Measurements from ENCODE around the gene ATG9B.

ATG9B gene

DNA sequence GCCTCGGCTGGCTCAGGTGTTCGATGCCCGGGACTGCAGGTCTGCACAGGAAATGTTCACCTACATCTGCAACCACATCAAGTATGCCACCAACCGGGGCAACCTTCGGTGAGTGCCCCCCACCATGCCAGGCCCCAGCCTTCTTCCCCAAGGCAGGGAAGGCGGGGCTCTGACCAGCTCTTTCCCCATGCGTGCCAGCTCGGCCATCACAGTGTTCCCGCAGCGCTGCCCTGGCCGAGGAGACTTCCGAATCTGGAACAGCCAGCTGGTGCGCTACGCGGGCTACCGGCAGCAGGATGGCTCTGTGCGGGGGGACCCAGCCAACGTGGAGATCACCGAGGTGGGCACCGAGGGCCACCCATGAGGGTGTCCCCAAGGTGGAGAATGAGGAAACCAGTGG is 26.0 kb downstream of the ATG9B start:
- TF ChIP-seq, protein P1, sequence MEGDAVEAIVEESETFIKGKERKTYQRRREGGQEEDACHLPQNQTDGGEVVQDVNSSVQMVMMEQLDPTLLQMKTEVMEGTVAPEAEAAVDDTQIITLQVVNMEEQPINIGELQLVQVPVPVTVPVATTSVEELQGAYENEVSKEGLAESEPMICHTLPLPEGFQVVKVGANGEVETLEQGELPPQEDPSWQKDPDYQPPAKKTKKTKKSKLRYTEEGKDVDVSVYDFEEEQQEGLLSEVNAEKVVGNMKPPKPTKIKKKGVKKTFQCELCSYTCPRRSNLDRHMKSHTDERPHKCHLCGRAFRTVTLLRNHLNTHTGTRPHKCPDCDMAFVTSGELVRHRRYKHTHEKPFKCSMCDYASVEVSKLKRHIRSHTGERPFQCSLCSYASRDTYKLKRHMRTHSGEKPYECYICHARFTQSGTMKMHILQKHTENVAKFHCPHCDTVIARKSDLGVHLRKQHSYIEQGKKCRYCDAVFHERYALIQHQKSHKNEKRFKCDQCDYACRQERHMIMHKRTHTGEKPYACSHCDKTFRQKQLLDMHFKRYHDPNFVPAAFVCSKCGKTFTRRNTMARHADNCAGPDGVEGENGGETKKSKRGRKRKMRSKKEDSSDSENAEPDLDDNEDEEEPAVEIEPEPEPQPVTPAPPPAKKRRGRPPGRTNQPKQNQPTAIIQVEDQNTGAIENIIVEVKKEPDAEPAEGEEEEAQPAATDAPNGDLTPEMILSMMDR (IDR thresholded peaks at IDR 0.05; ENCODE audit: extremely low read depth, missing control alignments): no peak
- DNase-seq (ENCODE audit: low spot score): no peak

DNA sequence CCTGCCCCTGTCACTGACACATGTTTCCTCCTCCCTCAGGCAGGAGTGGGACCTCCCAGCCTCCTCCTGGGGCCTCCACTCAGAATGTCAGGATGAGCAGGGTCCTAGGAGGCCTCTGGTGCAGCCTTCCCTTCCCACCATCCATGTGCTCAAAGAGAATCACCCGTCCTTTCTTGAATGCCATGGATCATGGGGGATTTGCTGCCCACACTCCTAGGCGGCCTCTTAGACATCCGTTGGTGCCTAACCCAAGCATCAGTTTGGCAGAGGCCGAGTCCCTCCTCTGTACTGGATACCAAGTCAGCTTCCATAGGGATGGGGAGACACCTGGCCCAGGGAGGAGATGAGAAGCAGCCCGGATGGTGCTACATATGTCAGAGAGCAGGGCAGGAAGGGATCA is 26.5 kb downstream of the ATG9B start:
- TF ChIP-seq, protein P1 (IDR thresholded peaks at IDR 0.05; ENCODE audit: extremely low read depth, missing control alignments): no peak
- no peak for DNase-seq (ENCODE audit: low spot score)

DNA sequence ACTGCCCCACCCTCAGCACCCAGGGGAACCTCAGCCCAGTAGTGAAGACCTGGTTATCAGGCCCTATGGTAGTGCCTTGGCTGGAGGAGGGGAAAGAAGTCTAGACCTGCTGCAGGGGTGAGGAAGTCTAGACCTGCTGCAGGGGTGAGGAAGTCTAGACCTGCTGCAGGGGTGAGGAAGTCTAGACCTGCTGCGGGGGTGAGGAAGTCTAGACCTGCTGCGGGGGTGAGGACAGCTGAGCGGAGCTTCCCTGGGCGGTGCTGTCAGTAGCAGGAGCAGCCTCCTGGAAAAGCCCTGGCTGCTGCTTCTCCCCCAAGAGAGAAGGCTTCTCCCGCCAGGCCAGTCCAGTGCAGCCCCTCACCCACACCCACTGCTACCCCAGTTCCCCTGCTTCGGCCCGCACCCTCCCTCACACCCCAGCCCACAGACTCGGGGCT is 27.2 kb downstream of the ATG9B start:
- TF ChIP-seq, protein P1 (IDR thresholded peaks at IDR 0.05; ENCODE audit: extremely low read depth, missing control alignments): no peak

DNA sequence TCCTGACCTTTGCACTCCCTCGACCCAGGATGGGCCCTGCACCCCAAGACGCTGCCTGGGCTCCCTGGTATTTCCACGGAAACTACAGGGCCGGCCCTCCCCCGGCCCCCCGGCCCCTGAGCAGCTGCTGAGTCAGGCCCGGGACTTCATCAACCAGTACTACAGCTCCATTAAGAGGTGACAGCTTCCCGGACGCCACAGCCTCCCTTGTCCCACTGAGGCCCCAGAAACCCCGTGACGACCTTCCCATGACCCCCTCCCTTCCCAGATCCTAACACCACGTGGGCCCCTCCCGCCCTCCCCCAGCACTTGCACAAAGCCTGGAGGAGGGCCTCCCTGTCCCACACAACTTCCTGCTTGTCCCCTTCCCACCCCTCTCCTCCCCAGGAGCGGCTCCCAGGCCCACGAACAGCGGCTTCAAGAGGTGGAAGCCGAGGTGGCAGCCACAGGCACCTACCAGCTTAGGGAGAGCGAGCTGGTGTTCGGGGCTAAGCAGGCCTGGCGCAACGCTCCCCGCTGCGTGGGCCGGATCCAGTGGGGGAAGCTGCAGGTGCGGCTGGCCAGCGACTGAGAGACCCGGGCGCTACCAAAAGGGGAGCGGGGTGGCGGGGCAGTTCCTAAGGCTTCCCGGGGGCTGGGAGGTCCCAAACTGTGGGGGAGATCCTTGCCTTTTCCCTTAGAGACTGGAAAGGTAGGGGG is 27.8 kb downstream of the ATG9B start:
- TF ChIP-seq, protein P1 (IDR thresholded peaks at IDR 0.05; ENCODE audit: extremely low read depth, missing control alignments): no peak
- no peak for DNase-seq (ENCODE audit: low spot score)

More for the DNA sequence above, 27.2 kb downstream of the ATG9B start:
- DNase-seq (ENCODE audit: low spot score): no peak

DNA sequence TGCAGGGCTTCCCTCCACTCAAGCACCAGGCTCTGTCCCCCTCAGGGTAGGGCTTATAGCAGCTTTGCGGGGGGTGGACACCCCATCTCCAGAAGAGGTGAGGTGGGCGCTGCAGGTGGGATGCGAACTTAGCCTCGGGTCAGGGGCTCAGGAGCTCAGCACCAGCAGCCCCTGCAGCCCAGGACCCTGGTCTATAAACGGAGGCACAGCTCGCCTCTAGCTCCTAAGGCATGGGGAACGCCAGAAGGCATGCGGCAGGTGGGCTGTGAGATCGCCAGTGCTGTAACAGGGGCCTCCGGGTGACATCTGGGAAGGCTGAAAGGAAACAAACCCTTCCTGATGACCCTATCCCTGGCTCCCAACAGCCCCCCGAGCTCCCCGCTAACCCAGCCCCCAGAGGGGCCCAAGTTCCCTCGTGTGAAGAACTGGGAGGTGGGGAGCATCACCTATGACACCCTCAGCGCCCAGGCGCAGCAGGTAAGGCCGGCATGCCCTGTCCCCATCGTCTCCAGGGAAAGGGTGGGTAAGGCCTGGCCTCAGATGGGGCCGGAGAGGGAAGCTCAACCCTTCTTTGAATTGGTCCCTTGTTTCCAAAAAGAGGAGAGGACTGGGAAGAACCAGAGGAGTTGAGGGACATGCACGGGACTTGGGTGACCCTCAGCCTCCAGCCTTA is 29.3 kb downstream of the ATG9B start:
- no peak for DNase-seq (ENCODE audit: low spot score)
- TF ChIP-seq, protein P1 (IDR thresholded peaks at IDR 0.05; ENCODE audit: extremely low read depth, missing control alignments): no peak

DNA sequence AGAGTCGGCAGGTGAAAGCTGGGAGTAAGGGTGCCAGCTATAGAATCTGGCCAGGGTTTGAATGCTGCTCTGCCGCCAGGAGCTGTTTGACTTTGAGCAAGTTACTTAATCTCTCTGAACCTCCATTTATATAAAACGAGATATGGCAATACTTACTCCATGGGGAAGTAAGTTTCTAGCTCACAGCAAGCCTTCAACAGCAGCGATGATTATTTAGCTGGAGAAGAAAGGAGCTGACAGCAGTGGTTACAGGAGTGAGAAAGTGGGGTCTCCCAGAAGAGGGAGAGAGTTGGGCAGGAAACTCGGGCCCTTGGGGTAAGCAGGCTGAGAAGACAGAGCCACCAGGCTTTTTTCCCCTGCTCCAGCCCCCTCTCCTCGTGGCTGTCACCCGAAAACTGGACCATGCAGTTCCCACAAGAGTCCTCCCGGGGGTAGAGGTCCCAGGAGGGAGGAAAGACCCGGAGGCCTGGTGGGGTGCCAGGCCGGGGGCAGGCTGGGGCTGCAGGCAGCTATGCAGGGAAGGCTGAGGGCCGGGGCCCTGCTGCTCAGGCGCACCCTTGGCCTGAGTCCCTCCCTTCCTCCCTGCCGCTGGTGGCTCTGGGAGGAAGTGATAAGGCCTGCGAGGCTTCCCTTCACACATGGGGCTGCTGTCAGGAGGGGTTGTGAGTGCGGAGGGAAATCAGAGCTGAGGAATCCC is 30.0 kb downstream of the ATG9B start:
- DNase-seq (ENCODE audit: low spot score): no peak
- TF ChIP-seq, protein P1 (IDR thresholded peaks at IDR 0.05; ENCODE audit: extremely low read depth, missing control alignments): no peak

DNA sequence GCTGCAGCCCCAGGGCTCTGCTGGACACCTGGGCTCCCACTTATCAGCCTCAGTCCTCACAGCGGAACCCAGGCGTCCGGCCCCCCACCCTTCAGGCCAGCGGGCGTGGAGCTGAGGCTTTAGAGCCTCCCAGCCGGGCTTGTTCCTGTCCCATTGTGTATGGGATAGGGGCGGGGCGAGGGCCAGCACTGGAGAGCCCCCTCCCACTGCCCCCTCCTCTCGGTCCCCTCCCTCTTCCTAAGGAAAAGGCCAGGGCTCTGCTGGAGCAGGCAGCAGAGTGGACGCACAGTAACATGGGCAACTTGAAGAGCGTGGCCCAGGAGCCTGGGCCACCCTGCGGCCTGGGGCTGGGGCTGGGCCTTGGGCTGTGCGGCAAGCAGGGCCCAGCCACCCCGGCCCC is 30.8 kb downstream of the ATG9B start:
- DNase-seq (ENCODE audit: low spot score): no peak
- TF ChIP-seq, protein P1 (IDR thresholded peaks at IDR 0.05; ENCODE audit: extremely low read depth, missing control alignments): no peak

Data from GM20000 (cell line).